MV-4-11 (cell line): ENCODE results near the gene GPR146.
A peak's percentile ranks its signal among the peaks of the same experiment; 100 is the strongest.
"Not testable (repeated sequence)": the region's sequence is repeated elsewhere in the genome, so short reads cannot be mapped to it uniquely, and the experiment has no call there.

ENCODE experiments used
- DNase-seq: peaks from one replicate; lab custom pipeline; 2025; lab: John Stamatoyannopoulos, UW

The GPR146 gene, protein sequence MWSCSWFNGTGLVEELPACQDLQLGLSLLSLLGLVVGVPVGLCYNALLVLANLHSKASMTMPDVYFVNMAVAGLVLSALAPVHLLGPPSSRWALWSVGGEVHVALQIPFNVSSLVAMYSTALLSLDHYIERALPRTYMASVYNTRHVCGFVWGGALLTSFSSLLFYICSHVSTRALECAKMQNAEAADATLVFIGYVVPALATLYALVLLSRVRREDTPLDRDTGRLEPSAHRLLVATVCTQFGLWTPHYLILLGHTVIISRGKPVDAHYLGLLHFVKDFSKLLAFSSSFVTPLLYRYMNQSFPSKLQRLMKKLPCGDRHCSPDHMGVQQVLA

GRCh38 chr7:1044189-1045068, at the start of gene GPR146:
TSS of gene GPR146 (plus strand) at chr7:1044546. CDS start at chr7:1057516, 12,970 bp downstream.
- peak; percentile 89 for DNase-seq

DNA sequence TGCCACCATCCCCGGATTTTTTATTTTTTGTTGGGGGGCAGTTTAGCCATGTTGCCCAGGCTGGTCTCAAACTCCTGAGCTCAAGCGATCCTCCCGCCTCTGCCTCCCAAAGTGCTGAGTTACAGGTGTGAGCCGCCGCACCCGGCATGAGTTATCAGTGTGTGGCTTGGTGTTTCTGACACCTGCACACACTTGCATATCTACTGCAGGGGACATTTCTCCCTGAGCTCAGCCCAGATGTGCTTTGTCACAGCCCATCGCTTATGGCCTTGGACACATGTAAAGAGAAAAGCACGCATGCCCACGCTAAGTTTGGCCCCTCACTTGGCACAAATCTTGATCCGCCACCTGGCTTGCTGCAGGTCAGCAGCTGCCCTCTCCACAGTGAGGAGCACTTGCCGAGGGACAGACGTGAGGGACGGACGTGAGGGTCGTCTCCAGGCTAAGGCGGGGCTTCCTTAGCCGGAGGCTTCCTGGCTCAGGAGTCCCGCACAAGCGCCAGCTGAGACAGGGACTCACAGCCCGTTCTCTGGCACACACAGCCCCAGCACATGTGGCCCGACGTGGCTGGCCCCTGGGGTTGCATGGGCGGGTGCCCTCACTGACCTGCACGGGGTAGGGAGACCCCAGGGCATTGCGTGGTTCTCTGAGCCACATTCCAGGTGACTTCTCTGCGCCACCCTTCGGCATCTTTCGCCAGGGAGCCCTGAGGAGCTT, 49.6 kb upstream of the GPR146 start:
- no peak for DNase-seq

DNA sequence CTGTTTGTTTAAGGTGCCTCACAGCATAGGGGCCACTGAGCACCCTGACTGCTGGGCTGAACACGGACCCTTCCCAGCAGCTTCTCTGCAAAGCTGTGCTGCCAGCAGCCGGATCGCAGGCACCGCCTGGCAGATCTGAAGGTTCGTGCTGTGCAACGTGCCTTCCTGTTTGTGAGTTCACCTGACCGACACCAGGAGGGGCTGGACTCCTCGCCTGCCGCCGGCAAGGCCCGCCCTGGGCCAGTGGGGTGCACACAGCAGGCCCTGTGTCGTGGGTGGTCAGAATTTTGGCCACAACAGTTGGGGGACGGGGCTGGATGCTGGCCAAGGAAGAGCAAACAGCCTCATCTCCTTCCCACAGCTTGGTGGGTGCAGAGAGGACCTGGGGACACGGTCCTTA, 48.8 kb upstream of the GPR146 start:
- DNase-seq: no peak

DNA sequence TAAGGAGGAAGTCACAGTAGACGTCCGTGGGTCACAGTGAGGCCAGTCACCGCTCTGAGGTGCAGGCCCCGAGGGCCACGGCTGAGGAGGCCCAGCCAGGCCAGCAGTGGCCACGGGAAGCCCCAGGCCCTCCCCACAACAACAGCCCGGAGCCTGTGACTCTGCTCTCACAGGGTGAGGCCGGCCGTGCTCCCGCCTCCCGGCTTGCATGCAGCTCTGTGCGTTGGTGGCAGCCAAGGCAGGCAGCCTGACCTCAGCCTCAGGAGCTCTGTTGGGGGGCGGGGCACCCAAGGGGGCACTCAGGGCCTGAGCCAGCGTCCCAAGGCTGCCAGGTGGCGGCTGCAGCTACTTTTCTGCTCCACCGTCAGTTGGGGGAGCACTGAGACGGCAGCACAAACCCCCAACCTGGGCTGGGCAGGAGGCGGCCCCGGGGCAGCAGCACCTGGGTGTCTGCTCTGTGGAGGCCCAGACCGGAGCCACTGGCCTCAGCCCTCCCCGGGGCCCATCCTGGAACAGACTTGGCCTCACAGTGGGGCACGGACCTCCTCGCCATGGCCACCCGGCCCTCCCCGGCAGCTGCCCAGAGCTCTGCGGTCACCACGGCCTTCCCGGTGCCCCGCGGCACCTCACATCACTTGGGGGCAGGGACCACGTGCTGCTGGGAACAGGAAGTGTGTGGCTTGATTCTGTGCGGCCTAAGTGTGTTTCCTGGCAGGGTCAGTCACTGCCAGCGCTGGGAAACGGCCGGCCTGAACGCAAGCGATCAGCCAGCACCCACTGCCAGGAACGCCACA, 48.1 kb upstream of the GPR146 start:
- peak; percentile 43 for DNase-seq

GRCh38 chr7:997404-998395, 46.6 kb upstream of the GPR146 start:
- DNase-seq: no peak

DNA sequence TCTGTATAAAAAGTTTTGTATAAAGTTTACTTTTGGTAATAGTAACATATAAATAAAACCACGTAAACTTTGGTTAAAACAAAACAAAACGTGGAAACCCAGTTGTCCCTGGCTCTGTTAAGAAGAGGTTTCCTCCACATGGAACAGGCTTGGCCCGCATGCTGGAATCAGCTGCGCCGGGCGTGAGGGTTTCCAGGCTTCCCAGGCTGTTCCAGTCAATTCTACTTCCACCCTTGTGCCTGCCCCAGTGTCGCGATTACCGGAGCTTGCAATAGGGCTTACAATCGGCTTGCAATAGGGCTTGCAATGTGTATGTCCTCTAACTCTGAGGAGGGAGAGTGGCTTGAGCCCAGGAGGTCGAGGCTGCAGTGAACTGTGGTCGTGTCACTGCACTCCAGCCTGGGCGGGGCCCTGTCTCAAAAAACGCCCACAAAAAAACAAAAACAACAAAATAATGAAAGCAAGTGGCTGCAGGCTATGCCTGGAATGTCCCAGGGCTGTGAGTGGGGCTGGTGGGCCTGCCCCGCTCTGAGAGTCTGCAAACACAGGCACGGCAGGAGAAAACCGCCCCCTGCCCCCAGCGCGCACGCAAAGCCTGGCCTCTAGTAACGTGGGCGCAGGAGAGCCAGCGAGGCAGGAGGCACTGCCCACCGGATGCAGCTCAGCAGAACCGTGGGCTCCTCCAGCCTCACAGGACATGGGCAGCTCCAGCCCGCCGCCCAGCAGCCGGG, 45.0 kb upstream of the GPR146 start:
- no peak for DNase-seq

- DNase-seq: no peak
These were observed 44.1 kb upstream of the GPR146 start for GRCh38 chr7:999941-1000935.

DNA sequence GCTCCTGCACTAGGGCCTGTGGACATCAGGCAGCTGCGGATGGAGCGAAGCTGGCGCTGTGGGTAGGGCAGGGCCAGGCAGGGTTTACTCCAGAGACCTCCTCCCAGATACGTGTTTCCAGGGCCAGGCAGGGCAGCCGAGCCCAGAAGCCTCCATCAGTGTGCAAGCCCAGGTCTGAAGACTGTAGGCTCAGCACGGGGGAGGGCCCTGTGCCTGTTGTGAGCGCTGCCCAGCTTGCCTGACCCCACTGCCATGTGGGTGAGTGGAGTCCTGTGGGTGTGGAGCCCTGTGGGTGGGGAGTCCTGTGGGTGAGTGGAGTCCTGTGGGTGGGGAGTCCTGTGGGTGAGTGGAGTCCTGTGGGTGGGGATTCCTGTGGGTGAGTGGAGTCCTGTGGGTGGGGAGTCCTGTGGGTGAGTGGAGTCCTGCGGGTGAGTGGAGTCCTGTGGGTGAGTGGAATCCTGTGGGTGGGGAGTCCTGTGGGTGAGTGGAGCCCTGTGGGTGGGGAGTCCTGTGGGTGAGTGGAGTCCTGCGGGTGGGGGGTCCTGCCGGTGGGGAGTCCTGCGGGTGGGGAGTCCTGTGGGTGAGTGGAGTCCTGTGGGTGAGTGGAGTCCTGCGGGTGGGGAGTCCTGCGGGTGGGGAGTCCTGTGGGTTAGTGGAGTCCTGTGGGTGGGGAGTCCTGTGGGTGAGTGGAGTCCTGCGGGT, 43.1 kb upstream of the GPR146 start:
- not testable (repeated sequence) for DNase-seq

DNA sequence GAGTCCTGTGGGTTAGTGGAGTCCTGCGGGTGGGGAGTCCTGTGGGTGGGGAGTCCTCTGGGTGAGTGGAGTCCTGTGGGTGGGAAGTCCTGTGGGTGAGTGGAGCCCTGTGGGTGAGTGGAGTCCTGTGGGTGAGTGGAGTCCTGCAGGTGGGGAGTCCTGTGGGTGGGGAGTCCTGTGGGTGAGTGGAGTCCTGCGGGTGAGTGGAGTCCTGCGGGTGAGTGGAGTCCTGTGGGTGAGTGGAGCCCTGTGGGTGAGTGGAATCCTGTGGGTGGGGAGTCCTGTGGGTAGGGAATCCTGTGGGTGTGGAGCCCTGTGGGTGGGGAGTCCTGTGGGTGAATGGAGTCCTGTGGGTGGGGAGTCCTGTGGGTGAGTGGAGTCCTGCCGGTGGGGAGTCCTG, 42.3 kb upstream of the GPR146 start:
- DNase-seq: not testable (repeated sequence)

GRCh38 chr7:1002445-1002844, 41.9 kb upstream of the GPR146 start:
- DNase-seq: not testable (repeated sequence)

DNA sequence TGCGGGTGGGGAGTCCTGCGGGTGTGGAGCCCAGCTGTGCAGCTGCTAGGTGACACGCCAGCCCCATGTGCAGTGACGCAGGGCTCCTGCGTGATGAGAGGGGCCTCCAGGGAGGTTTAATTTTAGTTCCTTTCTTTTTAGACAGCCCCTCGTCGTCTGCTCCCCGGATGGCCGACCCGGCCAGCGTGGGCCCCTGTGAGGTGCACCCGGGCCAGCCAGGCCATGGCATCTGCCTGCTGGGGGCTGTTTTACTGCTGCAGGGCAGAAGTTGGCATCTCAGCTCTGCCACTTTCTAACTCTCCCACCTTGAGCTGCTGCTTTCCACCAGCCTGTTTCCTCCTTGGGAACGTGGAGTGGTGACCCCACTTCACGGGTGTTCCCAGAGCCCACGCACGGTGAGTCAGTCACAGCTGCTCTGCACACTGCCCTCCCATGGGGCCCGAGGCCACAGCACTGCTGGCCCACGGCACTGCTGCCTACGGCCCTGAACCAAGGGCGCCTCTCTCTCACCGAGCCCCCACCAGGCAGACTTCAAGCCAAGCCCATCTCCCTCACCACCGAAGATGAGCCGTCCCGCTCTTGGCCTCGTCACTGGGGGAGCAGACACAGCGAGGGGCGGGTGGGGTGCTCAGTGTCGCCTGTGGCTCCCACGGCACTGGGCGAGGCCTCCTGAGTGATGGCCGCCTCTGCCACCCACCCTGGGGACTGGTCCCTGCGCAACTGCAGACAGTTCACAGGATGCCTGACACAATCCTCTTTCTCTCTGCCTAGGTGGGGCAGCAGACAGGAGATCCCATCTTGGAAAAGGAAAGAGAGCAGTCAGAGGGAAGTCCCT, 40.1 kb upstream of the GPR146 start:
- no peak for DNase-seq

- DNase-seq: no peak
These were observed 39.0 kb upstream of the GPR146 start for GRCh38 chr7:1005303-1005702.

- DNase-seq: no peak
These were observed 36.4 kb upstream of the GPR146 start for GRCh38 chr7:1007901-1008300.

DNA sequence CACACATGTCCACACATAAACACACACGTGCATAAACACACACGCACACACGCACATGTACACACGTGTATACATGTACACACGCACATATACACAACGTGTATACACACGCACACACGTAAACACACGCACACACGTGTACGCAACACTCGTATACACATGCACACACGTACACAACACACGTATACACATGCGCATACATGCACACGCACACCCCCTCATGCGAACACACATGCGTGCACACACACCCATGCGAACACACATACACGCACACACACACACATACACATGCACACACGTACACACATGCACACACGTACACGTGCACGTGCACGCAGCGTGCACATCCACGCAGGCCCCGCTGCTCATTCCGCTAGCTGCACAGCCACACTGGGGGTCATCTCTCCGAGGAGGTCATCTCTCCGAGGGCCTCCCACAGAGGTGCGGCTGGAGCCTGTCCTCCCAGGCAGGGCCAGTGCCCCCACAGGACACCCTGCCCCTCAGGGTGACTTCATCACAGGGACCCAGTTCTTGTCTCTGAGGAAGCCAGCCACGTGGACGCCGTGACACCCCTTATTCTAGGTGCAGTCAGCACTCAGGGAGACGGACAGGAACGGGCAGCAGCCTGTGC, 35.5 kb upstream of the GPR146 start:
- no peak for DNase-seq

GRCh38 chr7:1009747-1010146, 34.6 kb upstream of the GPR146 start:
- no peak for DNase-seq

DNA sequence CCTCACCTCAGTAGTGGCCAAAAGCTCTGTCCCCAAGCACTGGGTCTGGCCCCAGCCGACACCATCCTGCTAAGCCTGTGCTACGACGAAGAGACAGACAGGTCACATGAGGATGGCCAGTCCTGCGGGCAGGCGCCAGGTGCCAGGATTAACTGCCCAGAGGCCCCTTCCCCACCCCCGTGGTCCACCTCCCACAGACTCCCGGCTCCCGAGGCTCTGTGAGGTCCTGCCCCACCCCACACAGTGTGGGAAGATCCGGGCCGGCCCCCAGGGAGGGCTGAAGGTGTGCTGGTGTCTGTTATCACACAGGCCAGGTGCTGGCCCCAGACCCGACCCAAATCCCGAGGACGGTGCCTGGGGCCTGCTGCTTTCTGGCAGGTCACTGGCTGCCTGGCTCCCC, 34.1 kb upstream of the GPR146 start:
- DNase-seq: no peak
